Karpas-422 (cell line): ENCODE data around the gene ZNF367. TPM values are rescaled to one million over a fixed set of nuclear protein-coding genes. Genes with fewer than 3 reads are reported as not detected.
A peak's percentile ranks its signal among the peaks of the same experiment; 100 is the strongest.

Experiments
- DNase-seq: peaks from one replicate; pipeline ENCODE4 v3.0.0-alpha.2; 2015
- H2AFZ ChIP-seq: fragments of 200-600 bp; sonication (generic); 2 replicates; pipeline ENCODE4 v1.6.1; 2014; ENCODE audit warnings: antibody characterized with exemption, low read length, mixed read lengths
- H3K27ac ChIP-seq: fragments of 200-600 bp; sonication (generic); 2 replicates; pipeline ENCODE4 v1.5.1; 2014; ENCODE audit warnings: mild to moderate bottlenecking, low read length, moderate library complexity
- H3K27me3 ChIP-seq: fragments of 200-600 bp; sonication (generic); 2 replicates; pipeline ENCODE4 v1.6.1; 2014; ENCODE audit warnings: low read length, mixed read lengths
- H3K36me3 ChIP-seq: fragments of 200-600 bp; sonication (generic); 2 replicates; pipeline ENCODE4 v1.6.1; 2014; ENCODE audit warnings: low read length, mixed read lengths; ENCODE audit not compliant: insufficient read depth
- H3K4me1 ChIP-seq: fragments of 200-600 bp; sonication (generic); 2 replicates; pipeline ENCODE4 v1.6.1; 2014; ENCODE audit warnings: mild to moderate bottlenecking, low read length, mixed read lengths
- H3K4me2 ChIP-seq: fragments of 200-600 bp; sonication (generic); 2 replicates; pipeline ENCODE4 v1.6.1; 2014; ENCODE audit warnings: low read length, low read depth, mild to moderate bottlenecking; ENCODE audit not compliant: poor library complexity, severe bottlenecking
- H3K4me3 ChIP-seq: fragments of 200-600 bp; sonication (generic); 2 replicates; pipeline ENCODE4 v1.5.1; 2014; ENCODE audit warnings: mild to moderate bottlenecking, antibody characterized with exemption, low read length, mixed read lengths
- H3K79me2 ChIP-seq: fragments of 200-600 bp; sonication (generic); 2 replicates; pipeline ENCODE4 v1.6.1; 2014; ENCODE audit warnings: mild to moderate bottlenecking, low read length, mixed read lengths
- H3K9ac ChIP-seq: fragments of 200-600 bp; sonication (generic); 2 replicates; pipeline ENCODE4 v1.6.0; 2014; ENCODE audit warnings: low read length
- H3K9me2 ChIP-seq: fragments of 200-600 bp; sonication (generic), shearing (Covaris generic); replicated peaks from 2 replicates; pipeline ENCODE4 v1.6.0; 2014; ENCODE audit warnings: mild to moderate bottlenecking, low read length, moderate library complexity; ENCODE audit not compliant: insufficient read depth
- H3K9me3 ChIP-seq: fragments of 300-700, 200-600 bp; sonication (generic); 2 replicates; pipeline ENCODE4 v1.6.1; 2014; ENCODE audit warnings: low read length, mixed read lengths
- H4K20me1 ChIP-seq: fragments of 200-600 bp; sonication (generic); 2 replicates; pipeline ENCODE4 v1.6.1; 2014; ENCODE audit warnings: mild to moderate bottlenecking, antibody characterized with exemption, low read length, low read depth; ENCODE audit not compliant: insufficient read depth
- total RNA-seq: library from RNA; depleted of rRNA; stranded (reverse); fragments of >200 nt; shearing (Covaris generic); gene quantifications from 2 replicates; pipeline ENCODE4 v1.2.3, GENCODE V29; 2014; ENCODE audit warnings: low replicate concordance

The ZNF367 gene
- total RNA-seq, 1 experiment from 2014 or later = 6.8 TPM

- DNase-seq = no peak
- Histone ChIP-seq H3K36me3 (no peaks in the 10 kb centered on the region), H3K79me2 (no peaks in the 10 kb centered on the region), H3K27me3 (no peaks in the 10 kb centered on the region), H3K9me2 (no peaks in the 10 kb centered on the region), H3K4me2 (no peak overlapping the region), H3K9ac (no peak overlapping the region), H3K4me1 (no peaks in the 10 kb centered on the region), H3K9me3 (no peaks in the 10 kb centered on the region), H2AFZ (no peak overlapping the region), H3K4me3 (no peak overlapping the region), H3K27ac (no peak overlapping the region), H4K20me1 (no peaks in the 10 kb centered on the region)
Observed at GRCh38 chr9:96458226-96458625, 40.1 kb upstream of the ZNF367 start.

DNA sequence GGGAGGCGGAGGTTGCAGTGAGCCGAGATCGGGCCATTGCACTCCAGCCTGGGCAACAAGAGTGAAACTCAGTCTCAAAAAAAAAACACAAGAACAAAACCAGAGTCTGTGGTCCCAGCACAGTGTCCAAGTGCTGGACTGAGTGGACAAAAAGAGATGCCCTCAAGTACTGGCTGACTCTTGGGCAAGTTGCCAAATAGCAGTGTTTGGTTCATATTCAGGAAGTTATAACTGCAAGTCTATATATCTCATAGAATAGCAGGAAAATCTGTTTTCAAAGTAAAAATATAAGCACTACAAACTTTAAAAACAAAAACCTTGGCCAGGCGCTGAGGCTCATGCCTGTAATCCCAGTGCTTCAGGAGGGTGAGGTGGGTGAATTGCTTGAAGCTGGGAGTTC, 39.1 kb upstream of the ZNF367 start:
- no peak for DNase-seq
- no peak overlapping the region for H2AFZ ChIP-seq
- H3K27me3 ChIP-seq = no peaks in the 10 kb centered on the region

GRCh38 chr9:96453625-96454024, 35.5 kb upstream of the ZNF367 start:
- DNase-seq = no peak
- peaks cover 13% of the 10 kb centered on the region for H3K4me1 ChIP-seq
- no peak overlapping the region for H2AFZ ChIP-seq
- H3K27ac ChIP-seq = no peak overlapping the region
- H3K36me3 ChIP-seq = no peaks in the 10 kb centered on the region
- no peaks in the 10 kb centered on the region for H3K9me3 ChIP-seq
- no peak overlapping the region for H3K4me2 ChIP-seq
- no peaks in the 10 kb centered on the region for H4K20me1 ChIP-seq
- no peak overlapping the region for H3K9ac ChIP-seq
- H3K9me2 ChIP-seq = no peaks in the 10 kb centered on the region
- no peaks in the 10 kb centered on the region for H3K27me3 ChIP-seq
- H3K79me2 ChIP-seq = no peaks in the 10 kb centered on the region
- H3K4me3 ChIP-seq = no peak overlapping the region

More for the DNA sequence above, 39.1 kb upstream of the ZNF367 start:
- H3K4me1 ChIP-seq = no peaks in the 10 kb centered on the region
- H3K4me2 ChIP-seq = no peak overlapping the region
- H3K79me2 ChIP-seq = no peaks in the 10 kb centered on the region
- H3K9me2 ChIP-seq = no peaks in the 10 kb centered on the region
- no peaks in the 10 kb centered on the region for H3K36me3 ChIP-seq
- H3K4me3 ChIP-seq = no peak overlapping the region
- H4K20me1 ChIP-seq = no peaks in the 10 kb centered on the region
- H3K9me3 ChIP-seq = no peaks in the 10 kb centered on the region
- H3K9ac ChIP-seq = no peak overlapping the region
- H3K27ac ChIP-seq = no peak overlapping the region

GRCh38 chr9:96450613-96451528, 32.7 kb upstream of the ZNF367 start:
- H3K4me1 ChIP-seq = peaks cover 13% of the 10 kb centered on the region
- no peaks in the 10 kb centered on the region for H4K20me1 ChIP-seq
- H3K36me3 ChIP-seq = no peaks in the 10 kb centered on the region
- no peak for DNase-seq
- peak overlapping the region; percentile 71 for H3K9ac ChIP-seq
- H3K27ac ChIP-seq = no peak overlapping the region
- no peaks in the 10 kb centered on the region for H3K27me3 ChIP-seq
- H3K79me2 ChIP-seq = no peaks in the 10 kb centered on the region
- H3K4me3 ChIP-seq = peak overlapping the region; percentile 71
- H3K4me2 ChIP-seq = peak overlapping the region; percentile 71
- no peak overlapping the region for H2AFZ ChIP-seq
- no peaks in the 10 kb centered on the region for H3K9me2 ChIP-seq
- no peaks in the 10 kb centered on the region for H3K9me3 ChIP-seq

- Histone ChIP-seq H3K27me3 (no peaks in the 10 kb centered on the region), H3K9me3 (no peaks in the 10 kb centered on the region), H3K9me2 (no peaks in the 10 kb centered on the region), H2AFZ (peak within 1 kb of the TSS; percentile 99), H3K4me2 (peak within 1 kb of the TSS; percentile 94), H3K4me3 (peak within 1 kb of the TSS; percentile 71), H4K20me1 (no peaks in the 10 kb centered on the region), H3K4me1 (peaks cover 13% of the 10 kb centered on the region), H3K9ac (peak within 1 kb of the TSS; percentile 71), H3K27ac (no peak within 1 kb of the TSS), H3K36me3 (no peaks in the 10 kb centered on the region), H3K79me2 (no peaks in the 10 kb centered on the region)
- DNase-seq = peak; percentile 97
Observed at GRCh38 chr9:96449845-96450612, 31.9 kb upstream of the ZNF367 start, which contains the start of gene HABP4. TSS of gene HABP4 (plus strand) at chr9:96450169. CDS start at chr9:96450280, 111 bp downstream.

DNA sequence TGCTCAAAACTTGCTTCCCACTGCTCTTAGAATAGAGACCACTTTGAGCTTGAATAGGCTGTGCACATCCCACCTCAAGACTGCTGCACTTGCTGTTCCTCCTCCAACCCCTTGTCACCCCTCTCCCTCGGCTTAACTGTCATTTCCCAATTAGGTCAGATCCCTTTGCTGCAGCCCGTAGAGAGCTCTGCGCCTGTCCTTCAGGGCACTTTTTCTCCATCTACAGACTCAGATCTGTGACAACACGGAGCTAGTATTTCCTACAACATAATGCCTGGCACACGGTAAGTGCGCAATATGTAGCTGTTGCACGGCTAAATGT, 31.3 kb upstream of the ZNF367 start:
- no peaks in the 10 kb centered on the region for H3K36me3 ChIP-seq
- peak overlapping the region; percentile 66 for H3K9ac ChIP-seq
- peak overlapping the region; percentile 94 for H3K4me2 ChIP-seq
- no peaks in the 10 kb centered on the region for H3K79me2 ChIP-seq
- H4K20me1 ChIP-seq = no peaks in the 10 kb centered on the region
- H3K27ac ChIP-seq = no peak overlapping the region
- H3K4me1 ChIP-seq = peaks cover 13% of the 10 kb centered on the region
- no peaks in the 10 kb centered on the region for H3K9me3 ChIP-seq
- H3K4me3 ChIP-seq = peak overlapping the region; percentile 71
- H3K27me3 ChIP-seq = no peaks in the 10 kb centered on the region
- no peaks in the 10 kb centered on the region for H3K9me2 ChIP-seq
- no peak for DNase-seq
- peak overlapping the region; percentile 99 for H2AFZ ChIP-seq

GRCh38 chr9:96448546-96449170, 30.5 kb upstream of the ZNF367 start:
- no peaks in the 10 kb centered on the region for H3K36me3 ChIP-seq
- H2AFZ ChIP-seq = no peak overlapping the region
- H3K4me3 ChIP-seq = no peak overlapping the region
- H3K79me2 ChIP-seq = no peaks in the 10 kb centered on the region
- no peaks in the 10 kb centered on the region for H3K9me3 ChIP-seq
- no peak for DNase-seq
- no peaks in the 10 kb centered on the region for H3K9me2 ChIP-seq
- H3K4me2 ChIP-seq = peak overlapping the region; percentile 94
- H3K4me1 ChIP-seq = peaks cover 13% of the 10 kb centered on the region
- no peaks in the 10 kb centered on the region for H3K27me3 ChIP-seq
- H3K27ac ChIP-seq = no peak overlapping the region
- H4K20me1 ChIP-seq = no peaks in the 10 kb centered on the region
- H3K9ac ChIP-seq = no peak overlapping the region

DNA sequence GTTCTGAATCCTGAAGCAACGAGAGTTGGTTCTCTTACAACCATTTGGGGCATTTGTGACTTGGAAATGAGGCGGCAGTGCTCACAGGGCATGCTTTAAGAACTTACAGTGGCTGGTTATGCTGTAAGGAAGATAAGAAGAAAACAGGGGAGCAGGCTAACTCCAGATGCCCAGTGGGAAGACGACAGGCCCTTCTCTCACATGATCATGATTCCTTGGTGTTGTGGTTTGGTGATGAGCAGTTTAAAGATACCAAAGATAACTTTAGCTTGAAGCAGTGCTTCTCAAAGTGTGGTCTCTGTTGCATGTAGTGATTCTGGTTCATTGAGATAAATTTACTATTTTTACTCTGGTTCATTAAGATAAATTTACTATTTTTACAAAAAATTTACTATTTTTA, 29.2 kb upstream of the ZNF367 start:
- H3K27ac ChIP-seq = no peak overlapping the region
- H3K9ac ChIP-seq = no peak overlapping the region
- no peaks in the 10 kb centered on the region for H3K9me3 ChIP-seq
- no peaks in the 10 kb centered on the region for H3K79me2 ChIP-seq
- no peak overlapping the region for H3K4me2 ChIP-seq
- H2AFZ ChIP-seq = no peak overlapping the region
- H3K4me1 ChIP-seq = peaks cover 13% of the 10 kb centered on the region
- no peak overlapping the region for H3K4me3 ChIP-seq
- no peaks in the 10 kb centered on the region for H3K36me3 ChIP-seq
- H3K27me3 ChIP-seq = no peaks in the 10 kb centered on the region
- H4K20me1 ChIP-seq = no peaks in the 10 kb centered on the region
- no peak for DNase-seq
- H3K9me2 ChIP-seq = no peaks in the 10 kb centered on the region
